ENCODE measurements around the gene CCNA2. TPM values are rescaled to one million over a fixed set of nuclear protein-coding genes. Genes with fewer than 3 reads are reported as not detected.

CCNA2 gene
- total RNA-seq, 1 experiment from 2014 or later, result 89.2 TPM

DNA sequence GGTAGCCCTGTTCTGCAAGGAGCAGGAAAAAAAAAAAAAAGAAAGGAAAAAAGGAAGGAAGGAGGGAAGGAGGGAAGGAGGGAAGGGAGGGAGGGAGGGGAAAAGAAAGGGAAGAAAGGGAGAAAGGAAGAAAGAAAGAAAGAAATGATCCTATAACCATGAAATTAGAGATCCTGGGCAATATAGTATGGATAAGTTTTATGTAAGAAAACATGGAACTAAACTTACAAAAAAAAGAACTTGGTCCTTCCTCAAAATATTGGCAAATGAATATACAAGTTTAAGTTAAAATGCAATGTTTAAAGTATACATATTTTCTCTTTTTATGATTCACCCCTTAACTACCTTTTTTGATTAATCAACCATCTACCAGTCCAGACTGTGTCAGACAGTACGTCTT, 27.7 kb upstream of the CCNA2 start:
- no peak overlapping the region for H3K27ac ChIP-seq (ENCODE audit: insufficient read length, low read depth, low read length)
- no peaks in the 10 kb centered on the region for H4K20me1 ChIP-seq (ENCODE audit: control insufficient read depth, insufficient read depth, insufficient read length)
- H4K8ac ChIP-seq (replicated peaks; ENCODE audit: insufficient read length, low read depth, low read length), result no peak overlapping the region
- H3K9me3 Mint-ChIP-seq, result no peaks in the 10 kb centered on the region
- DNase-seq, result no peak
- no CpG with 5 or more reads among the region's 1 CpG for WGBS (ENCODE audit: extremely low coverage, insufficient read length, low lambda C conversion rate)
- no peak overlapping the region for H2AK5ac ChIP-seq (ENCODE audit: insufficient read length, low read length)
- no peaks in the 10 kb centered on the region for H3K79me1 ChIP-seq (ENCODE audit: insufficient read depth, low read depth, low read length, poor library complexity, severe bottlenecking)
- H3K9me3 ChIP-seq (ENCODE audit: control insufficient read depth, low read depth, low read length), result no peaks in the 10 kb centered on the region
- H3K27ac Mint-ChIP-seq, result no peak overlapping the region
- no peak overlapping the region for H3K18ac ChIP-seq (ENCODE audit: insufficient read length, low read depth, low read length)
- H3K9ac ChIP-seq (ENCODE audit: extremely low read depth, insufficient read length, low read length), result no peak overlapping the region
- H3K79me2 ChIP-seq (ENCODE audit: insufficient read depth, low read length), result no peaks in the 10 kb centered on the region
- no peak overlapping the region for H3K56ac ChIP-seq (ENCODE audit: insufficient read length, low read depth, low read length)
- peaks cover 0 to 8% (median 0%) of the 10 kb centered on the region in 3 experiments; a peak in 2 of 7 replicates for H3K36me3 Mint-ChIP-seq (ENCODE audit: insufficient read depth in 1 of 3, low read depth in 3 of 3)
- H3K4me2 ChIP-seq (ENCODE audit: insufficient read depth, insufficient read length, low read length), result no peak overlapping the region
- no peak overlapping the region for H2BK20ac ChIP-seq (ENCODE audit: low read depth, low read length, poor library complexity, severe bottlenecking)
- no peak overlapping the region for H2BK5ac ChIP-seq (ENCODE audit: insufficient read length, low read length)
- no peaks in the 10 kb centered on the region for H3K4me1 ChIP-seq (ENCODE audit: insufficient read depth, low read length)
- no peak overlapping the region for H3T11ph ChIP-seq (ENCODE audit: low read length)
- no peaks in the 10 kb centered on the region for H3K4me1 Mint-ChIP-seq
- no peak overlapping the region for H2BK12ac ChIP-seq (ENCODE audit: insufficient read length, low read depth, low read length)
- H3K4me3 Mint-ChIP-seq, result no peak overlapping the region
- no peaks in the 10 kb centered on the region for H3K23me2 ChIP-seq (ENCODE audit: insufficient read length, low read depth, low read length, poor library complexity, severe bottlenecking)
- no peaks in the 10 kb centered on the region for H3K27me3 Mint-ChIP-seq (ENCODE audit: low read depth)
- H3K27me3 ChIP-seq (ENCODE audit: insufficient read depth, low read length), result no peaks in the 10 kb centered on the region
- H3K4ac ChIP-seq (ENCODE audit: low read depth, low read length), result no peak overlapping the region
- no peak overlapping the region for H2BK15ac ChIP-seq (ENCODE audit: low read depth, low read length)
- H4K91ac ChIP-seq (ENCODE audit: insufficient read length, low read depth, low read length), result no peak overlapping the region
- H3K14ac ChIP-seq (ENCODE audit: insufficient read depth, low read length), result no peak overlapping the region
- H3K23ac ChIP-seq (ENCODE audit: insufficient read length, low read depth, low read length), result no peak overlapping the region
- H4K5ac ChIP-seq (ENCODE audit: insufficient read length, low read depth, low read length), result no peak overlapping the region
- TF ChIP-seq, protein P1, sequence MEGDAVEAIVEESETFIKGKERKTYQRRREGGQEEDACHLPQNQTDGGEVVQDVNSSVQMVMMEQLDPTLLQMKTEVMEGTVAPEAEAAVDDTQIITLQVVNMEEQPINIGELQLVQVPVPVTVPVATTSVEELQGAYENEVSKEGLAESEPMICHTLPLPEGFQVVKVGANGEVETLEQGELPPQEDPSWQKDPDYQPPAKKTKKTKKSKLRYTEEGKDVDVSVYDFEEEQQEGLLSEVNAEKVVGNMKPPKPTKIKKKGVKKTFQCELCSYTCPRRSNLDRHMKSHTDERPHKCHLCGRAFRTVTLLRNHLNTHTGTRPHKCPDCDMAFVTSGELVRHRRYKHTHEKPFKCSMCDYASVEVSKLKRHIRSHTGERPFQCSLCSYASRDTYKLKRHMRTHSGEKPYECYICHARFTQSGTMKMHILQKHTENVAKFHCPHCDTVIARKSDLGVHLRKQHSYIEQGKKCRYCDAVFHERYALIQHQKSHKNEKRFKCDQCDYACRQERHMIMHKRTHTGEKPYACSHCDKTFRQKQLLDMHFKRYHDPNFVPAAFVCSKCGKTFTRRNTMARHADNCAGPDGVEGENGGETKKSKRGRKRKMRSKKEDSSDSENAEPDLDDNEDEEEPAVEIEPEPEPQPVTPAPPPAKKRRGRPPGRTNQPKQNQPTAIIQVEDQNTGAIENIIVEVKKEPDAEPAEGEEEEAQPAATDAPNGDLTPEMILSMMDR (conservative IDR thresholded peaks at IDR 0.05), result no peak
- H2BK120ac ChIP-seq (ENCODE audit: low read depth, low read length, poor library complexity, severe bottlenecking), result no peak overlapping the region
- H2AFZ ChIP-seq (ENCODE audit: low read length), result no peak overlapping the region

Data from H9 (cell line).